K562 (cell line): Measurements from ENCODE around the gene DYNC2LI1. TPM values are rescaled to one million over a fixed set of nuclear protein-coding genes. Genes with fewer than 3 reads are reported as not detected.

Source experiments
- ARID1B ChIP-seq: fragments of 450-650 bp; IDR thresholded peaks from 2 replicates; pipeline ENCODE4 v1.6.1; 2016; ENCODE audit warnings: antibody characterized with exemption, mild to moderate bottlenecking, inconsistent platforms
- ATF7 ChIP-seq: fragments of 450-650 bp; IDR thresholded peaks from 2 replicates; pipeline ENCODE4 v1.7.1; 2014; ENCODE audit warnings: mild to moderate bottlenecking, moderate library complexity
- C11orf30 ChIP-seq: fragments of 450-650 bp; IDR thresholded peaks from 2 replicates; pipeline ENCODE4 v1.6.1; 2016; ENCODE audit warnings: low read depth, mild to moderate bottlenecking
- CBFA2T2 ChIP-seq: fragments of 450-650 bp; conservative IDR thresholded peaks from 2 replicates; pipeline ENCODE4 v1.6.1; 2017; ENCODE audit warnings: mild to moderate bottlenecking
- ELF1 ChIP-seq: fragments of 200-800 bp; sonication (Bioruptor generic); IDR thresholded peaks from 2 replicates; pipeline ENCODE4 v1.6.1; 2016; ENCODE audit warnings: missing genetic modification characterization, missing compliant biosample characterization
- ETV1 ChIP-seq: fragments of 450-650 bp; conservative IDR thresholded peaks from 2 replicates; pipeline ENCODE4 v1.6.1; 2016; ENCODE audit warnings: missing genetic modification characterization, control low read depth, low read depth, missing compliant biosample characterization
- HLTF ChIP-seq: fragments of 450-650 bp; IDR thresholded peaks from 2 replicates; pipeline ENCODE4 v1.6.1; 2016
- MAX ChIP-seq: sonication (generic); formaldehyde crosslinking; IDR thresholded peaks from 2 replicates; pipeline ENCODE4 v1.9.0; 2022; ENCODE audit warnings: mild to moderate bottlenecking, missing genetic modification reagents
- MEF2D ChIP-seq: conservative IDR thresholded peaks from 2 replicates; pipeline ENCODE4 v1.6.1; 2016; ENCODE audit warnings: low read depth, missing genetic modification characterization, missing compliant biosample characterization
- MEIS2 ChIP-seq: fragments of 450-650 bp; IDR thresholded peaks from 2 replicates; pipeline ENCODE4 v1.6.1; 2014; ENCODE audit warnings: mild to moderate bottlenecking; ENCODE audit not compliant: partially characterized antibody
- NELFE ChIP-seq: IDR thresholded peaks from 2 replicates; pipeline ENCODE4 v1.6.1; 2011; ENCODE audit warnings: mild to moderate bottlenecking; ENCODE audit not compliant: insufficient read depth, insufficient read length
- POLR3A ChIP-seq: IDR thresholded peaks from 2 replicates; pipeline ENCODE4 v1.6.1; 2011; ENCODE audit warnings: borderline replicate concordance, mild to moderate bottlenecking, moderate library complexity; ENCODE audit not compliant: insufficient read length, insufficient read depth; ENCODE audit errors: extremely low read depth
- PTRF ChIP-seq: fragments of 450-650 bp; IDR thresholded peaks from 2 replicates; pipeline ENCODE4 v1.6.1; 2016; ENCODE audit warnings: mild to moderate bottlenecking, missing genetic modification characterization, missing compliant biosample characterization
- RBBP5 ChIP-seq: fragments of 200-600 bp; sonication (generic); IDR thresholded peaks from 2 replicates; pipeline ENCODE4 v1.6.1; 2012; ENCODE audit warnings: borderline replicate concordance, mild to moderate bottlenecking, low read length, control low read depth, inconsistent platforms; ENCODE audit not compliant: insufficient read depth, poor library complexity, severe bottlenecking
- RERE ChIP-seq: sonication (generic); formaldehyde crosslinking; IDR thresholded peaks from 2 replicates; pipeline ENCODE4 v1.8.0; 2023; ENCODE audit warnings: missing genetic modification reagents, mild to moderate bottlenecking, borderline replicate concordance
- RUNX1 ChIP-seq: sonication (generic); IDR thresholded peaks from 2 replicates; pipeline ENCODE4 v1.6.1; 2016; ENCODE audit warnings: antibody characterized with exemption, low read depth
- SUPT5H ChIP-seq: fragments of 450-650 bp; IDR thresholded peaks from 2 replicates; pipeline ENCODE4 v1.6.1; 2016
- TCF3 ChIP-seq: sonication (generic); formaldehyde crosslinking; IDR thresholded peaks from 2 replicates; pipeline ENCODE4 v1.4.0; 2020; ENCODE audit warnings: mild to moderate bottlenecking, missing genetic modification reagents
- USF2 ChIP-seq: sonication (generic); formaldehyde crosslinking; IDR thresholded peaks from 2 replicates; pipeline ENCODE4 v1.5.0; 2020; ENCODE audit warnings: missing genetic modification reagents
- ZBED1 ChIP-seq: IDR thresholded peaks from 2 replicates; pipeline ENCODE4 v1.6.1; 2014
- ZFP30 ChIP-seq: fragments of 250-450 bp; sonication (Bioruptor Pico); IDR thresholded peaks from 2 replicates; pipeline ENCODE4 v1.8.0; 2022; ENCODE audit warnings: moderate library complexity, mild to moderate bottlenecking, inconsistent platforms, borderline replicate concordance
- ZNF212 ChIP-seq: fragments of 450-650 bp; formaldehyde crosslinking; IDR thresholded peaks from 2 replicates; pipeline ENCODE4 v1.4.0; 2020; ENCODE audit warnings: mild to moderate bottlenecking
- ZNF3 ChIP-seq: fragments of 250-450 bp; sonication (Bioruptor Pico); IDR thresholded peaks from 2 replicates; pipeline ENCODE4 v1.5.0; 2021; ENCODE audit warnings: mild to moderate bottlenecking, moderate library complexity
- ZNF449 ChIP-seq: fragments of 250-450 bp; sonication (Bioruptor Pico); IDR thresholded peaks from 2 replicates; pipeline ENCODE4 v1.8.0; 2022; ENCODE audit warnings: moderate library complexity, mild to moderate bottlenecking, inconsistent platforms
- polyA plus RNA-seq, 8 experiments: library from polyadenylated mRNA; depleted of rRNA in 4 of 8; stranded (reverse) in 5 of 8; unstranded in 3 of 8; fragments of >200 nt; fragmentation: Nextera tagmentation in 2 of 8; fragmentation: Illumina TruSeq in 1 of 8; extraction: Ambion mirVana in 2 of 8; extraction: Trizol in 1 of 8; gene quantifications; 2 replicates each; pipeline versions ENCODE4 v1.2.1 to v1.2.3, GENCODE V29; 2011 to 2014; ENCODE audit warnings: inconsistent platforms in 1 of 8, missing spikeins in 1 of 8
- total RNA-seq, 7 experiments: library from RNA; depleted of rRNA in 6 of 7; stranded (reverse); fragments of >200 nt in 6 of 7; fragmentation: Illumina TruSeq in 2 of 7; extraction: Trizol in 2 of 7; gene quantifications; 2 replicates each; pipeline versions ENCODE4 v1.2.1 to v1.2.3, GENCODE V29; 2011 to 2021; ENCODE audit warnings: low replicate concordance in 1 of 7

Gene DYNC2LI1
- total and polyA plus RNA-seq, 9 of the 15 experiments (the other 6 are each of a cell fraction or from before 2014, with no cell fraction given) = 12.5 to 42.2 (median 25.8) TPM

GRCh38 chr2:43810452-43810851 lies 36.6 kb downstream of the DYNC2LI1 start (continued):
- no peak for TF ChIP-seq ZNF449
- no peak for TF ChIP-seq MAX (CRISPR knock-in tag)
- no peak for TF ChIP-seq ELF1 (tag)
- no peak for TF ChIP-seq PTRF
- TF ChIP-seq MEIS2 = peak; percentile 68
- TF ChIP-seq ARID1B = peak; percentile 32; the same call in 1 of the 2 replicates
- no peak for TF ChIP-seq ZNF3 (CRISPR knock-in tag)
- no peak for TF ChIP-seq C11orf30
- no peak for TF ChIP-seq ATF7
- TF ChIP-seq SUPT5H = no peak
- peak; percentile 61; the same call in 1 of the 2 replicates for TF ChIP-seq CBFA2T2
- no peak for TF ChIP-seq MEF2D (tag)
- TF ChIP-seq RUNX1 = no peak
- peak; percentile 71 for TF ChIP-seq TCF3 (CRISPR knock-in tag)
- no peak for TF ChIP-seq ZBED1
- TF ChIP-seq RERE = no peak
- TF ChIP-seq USF2 (CRISPR knock-in tag) = no peak
- TF ChIP-seq ZNF212 (CRISPR knock-in tag) = no peak
- TF ChIP-seq ETV1 = no peak
- no peak for TF ChIP-seq ZFP30
- no peak for TF ChIP-seq NELFE
- no peak for TF ChIP-seq HLTF
- no peak for TF ChIP-seq RBBP5
- TF ChIP-seq POLR3A = no peak
